IMR-90 (cell line): Measurements from ENCODE around the gene BSDC1.

ENCODE experiments used
- BHLHE40 ChIP-seq: fragments of 150-350 bp; IDR thresholded peaks from 2 replicates; pipeline ENCODE4 v1.6.1; 2016; ENCODE audit warnings: mild to moderate bottlenecking, low read depth, low read length
- CEBPB ChIP-seq: IDR thresholded peaks from 2 replicates; pipeline ENCODE4 v1.6.1; 2012; ENCODE audit warnings: low read depth, low read length, improper control_type of control experiment
- CHD1 ChIP-seq: IDR thresholded peaks from 2 replicates; pipeline ENCODE4 v1.6.1; 2012; ENCODE audit warnings: low read depth, low read length, improper control_type of control experiment
- CTCF ChIP-seq: conservative IDR thresholded peaks from 2 replicates; pipeline ENCODE4 v1.5.1; 2012; ENCODE audit warnings: mild to moderate bottlenecking, low read depth, low read length, improper control_type of control experiment
- ELK1 ChIP-seq: fragments of 150-350 bp; IDR thresholded peaks from 2 replicates; pipeline ENCODE4 v1.6.1; 2016; ENCODE audit warnings: low read depth, mild to moderate bottlenecking, low read length, moderate library complexity, borderline replicate concordance
- FOS ChIP-seq: fragments of 150-350 bp; IDR thresholded peaks from 2 replicates; pipeline ENCODE4 v1.6.1; 2016; ENCODE audit warnings: low read depth, low read length
- MAFK ChIP-seq: IDR thresholded peaks from 2 replicates; pipeline ENCODE4 v1.6.1; 2012; ENCODE audit warnings: low read depth, low read length, improper control_type of control experiment
- MXI1 ChIP-seq: IDR thresholded peaks from 2 replicates; pipeline ENCODE4 v1.6.1; 2012; ENCODE audit warnings: low read depth, mild to moderate bottlenecking, low read length, moderate library complexity, borderline replicate concordance
- POLR2A ChIP-seq: IDR thresholded peaks from 2 replicates; pipeline ENCODE4 v1.6.1; 2012; ENCODE audit warnings: mild to moderate bottlenecking, low read depth, low read length
- RAD21 ChIP-seq: IDR thresholded peaks from 2 replicates; pipeline ENCODE4 v1.6.1; 2012; ENCODE audit warnings: low read length, improper control_type of control experiment
- RCOR1 ChIP-seq: IDR thresholded peaks from 2 replicates; pipeline ENCODE4 v1.6.1; 2012; ENCODE audit warnings: mild to moderate bottlenecking, low read length, improper control_type of control experiment; ENCODE audit not compliant: insufficient replicate concordance
- RFX5 ChIP-seq: IDR thresholded peaks from 2 replicates; pipeline ENCODE4 v1.8.0; 2012; ENCODE audit warnings: low read depth, mild to moderate bottlenecking, low read length, moderate library complexity
- USF2 ChIP-seq: fragments of 150-350 bp; IDR thresholded peaks from 2 replicates; pipeline ENCODE4 v1.6.1; 2017; ENCODE audit warnings: mild to moderate bottlenecking, antibody characterized with exemption, low read length, low read depth

GRCh38 chr1:32426489-32427255 lies 32.4 kb upstream of the BSDC1 start:
- no peak for TF ChIP-seq CTCF
- no peak for TF ChIP-seq CHD1
- no peak for TF ChIP-seq USF2
- no peak for TF ChIP-seq BHLHE40
- TF ChIP-seq MAFK: peak; percentile 17; the same call in 1 of the 2 replicates
- no peak for TF ChIP-seq RAD21
- TF ChIP-seq MXI1: no peak
- no peak for TF ChIP-seq POLR2A
- no peak for TF ChIP-seq RFX5
- TF ChIP-seq CEBPB: no peak
- TF ChIP-seq FOS: no peak
- TF ChIP-seq RCOR1: no peak
- no peak for TF ChIP-seq ELK1
